Stimulated activated CD8-positive, alpha-beta memory T cell treated with anti-CD3 and anti-CD28 coated beads, Interleukin-7, amount 100 ng/mL, for 24 hours (primary cell): ENCODE results near the gene PIAS3.
A peak's percentile ranks its signal among the peaks of the same experiment; 100 is the strongest.

Experiments
- DNase-seq: peaks from one replicate; pipeline ENCODE4 v3.0.0-alpha.2; 2020; ENCODE audit warnings: low read depth

Gene PIAS3

GRCh38 chr1:145858901-145859490 is at the start of gene PIAS3:
Gene PIAS3, minus strand, starts transcription at chr1:145859081. Its CDS starts 91 bp downstream, at chr1:145858990.
- peak; percentile 73 for DNase-seq

DNA sequence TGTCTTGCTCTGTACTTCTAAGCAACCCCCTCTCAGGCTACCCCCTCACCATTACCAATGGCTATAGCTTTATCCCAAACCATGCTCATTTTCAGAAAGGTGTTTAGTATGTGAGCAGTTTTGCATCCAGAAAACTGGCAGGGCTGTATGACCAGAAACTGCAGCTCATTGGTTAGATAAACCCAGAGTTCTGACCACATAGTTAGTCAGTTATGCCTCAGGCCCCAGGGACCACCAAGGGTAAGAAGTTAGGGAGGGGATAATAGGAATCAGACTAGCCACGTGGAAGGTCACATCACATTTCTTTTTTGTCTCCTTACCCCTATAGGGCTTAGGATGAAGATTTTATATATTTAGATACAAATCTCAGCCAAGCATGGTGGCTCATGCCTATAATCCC is 49.8 kb upstream of the PIAS3 start:
- DNase-seq = no peak

DNA sequence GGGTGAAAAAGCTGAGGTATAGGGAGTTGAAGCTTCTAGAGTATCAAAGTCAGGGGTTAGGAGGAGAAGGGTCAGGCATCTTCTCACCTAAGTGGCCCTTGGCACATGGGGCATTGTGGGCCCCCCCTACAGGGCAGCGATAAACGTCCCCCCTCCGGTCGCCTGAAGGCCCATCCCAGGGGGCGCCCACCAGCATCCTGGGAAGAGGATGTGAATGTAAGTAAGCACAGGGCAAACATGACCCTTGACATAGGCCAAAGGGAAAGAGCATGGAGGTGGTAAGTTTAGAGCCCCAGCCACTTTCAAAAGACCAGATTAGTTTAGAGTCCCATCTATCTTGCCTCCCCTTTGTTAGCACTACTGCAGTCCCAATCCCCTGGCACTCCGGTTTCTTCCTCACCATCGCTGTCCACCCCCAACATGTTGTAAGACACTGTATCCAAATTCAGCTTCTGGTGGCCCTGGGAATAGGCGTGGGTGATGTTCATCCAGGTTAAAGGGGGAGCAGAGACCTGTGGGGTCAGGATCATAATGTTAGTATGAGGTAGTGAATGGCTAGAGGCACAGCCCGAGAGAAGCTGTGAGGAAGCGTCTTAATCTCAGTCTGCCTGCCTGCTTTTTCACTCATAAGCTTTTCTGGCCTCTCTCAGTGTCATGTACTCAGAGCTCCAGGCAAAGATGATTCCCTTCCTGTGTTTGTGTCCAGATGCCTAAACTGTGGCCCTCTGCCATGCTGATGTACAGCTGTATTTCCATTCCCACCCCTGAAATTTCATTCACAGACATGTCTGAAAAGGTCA is 48.3 kb upstream of the PIAS3 start:
- DNase-seq = no peak

- DNase-seq = no peak
These were observed 42.6 kb upstream of the PIAS3 start for GRCh38 chr1:145901312-145902021.

- no peak for DNase-seq
These were observed 39.9 kb upstream of the PIAS3 start for GRCh38 chr1:145898756-145899155.

GRCh38 chr1:145897969-145898368 is 39.1 kb upstream of the PIAS3 start:
- DNase-seq = no peak

DNA sequence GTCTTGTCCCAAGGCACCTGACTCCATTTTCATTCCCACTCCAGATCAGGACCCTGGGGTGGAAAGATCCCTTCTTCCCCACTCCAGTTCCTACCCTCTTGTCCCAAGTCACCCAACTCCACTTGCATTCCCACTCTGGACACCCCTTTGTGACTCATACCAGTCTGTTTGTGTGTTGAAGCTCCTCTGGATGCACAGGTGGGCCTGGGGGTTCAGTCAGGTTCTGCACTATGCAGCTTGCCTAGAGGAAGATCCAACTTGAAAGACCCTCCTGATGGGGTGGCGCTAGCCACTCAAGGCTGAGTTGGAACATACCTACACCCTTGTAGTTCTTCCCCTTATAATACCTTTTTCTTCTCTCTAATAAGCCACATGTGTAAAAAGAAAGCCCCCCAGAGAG is 36.6 kb upstream of the PIAS3 start:
- no peak for DNase-seq

GRCh38 chr1:145893306-145894055 is 34.6 kb upstream of the PIAS3 start:
- no peak for DNase-seq

DNA sequence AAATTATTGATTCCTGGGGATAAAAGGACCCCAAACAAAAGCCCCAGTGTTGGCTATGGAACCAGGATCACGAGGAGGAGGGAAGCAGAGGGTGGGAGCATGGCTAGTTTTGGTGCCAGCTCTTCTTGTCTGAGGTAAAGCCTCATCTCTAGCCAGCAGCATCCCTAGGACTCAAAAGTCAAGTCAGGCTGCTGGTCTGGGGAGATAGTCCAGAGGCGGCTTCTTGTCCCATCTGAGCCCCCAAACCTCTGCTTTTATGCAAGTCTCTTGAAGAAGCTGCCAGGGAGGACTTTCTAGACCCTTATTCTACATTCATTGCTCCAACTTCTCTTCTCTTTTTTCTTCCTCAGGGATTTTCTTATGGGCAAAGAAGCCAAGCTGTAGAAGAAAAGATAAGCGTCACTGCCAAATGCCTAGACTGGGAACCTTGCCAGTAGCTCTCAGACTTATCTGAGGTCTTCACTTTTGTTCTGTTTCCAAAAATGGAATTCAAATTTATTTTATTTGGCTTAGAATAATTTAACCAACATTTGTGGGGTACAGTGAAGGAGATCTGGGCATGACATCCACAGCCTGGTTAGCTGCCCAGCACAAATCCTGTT is 33.7 kb upstream of the PIAS3 start:
- DNase-seq = no peak

DNA sequence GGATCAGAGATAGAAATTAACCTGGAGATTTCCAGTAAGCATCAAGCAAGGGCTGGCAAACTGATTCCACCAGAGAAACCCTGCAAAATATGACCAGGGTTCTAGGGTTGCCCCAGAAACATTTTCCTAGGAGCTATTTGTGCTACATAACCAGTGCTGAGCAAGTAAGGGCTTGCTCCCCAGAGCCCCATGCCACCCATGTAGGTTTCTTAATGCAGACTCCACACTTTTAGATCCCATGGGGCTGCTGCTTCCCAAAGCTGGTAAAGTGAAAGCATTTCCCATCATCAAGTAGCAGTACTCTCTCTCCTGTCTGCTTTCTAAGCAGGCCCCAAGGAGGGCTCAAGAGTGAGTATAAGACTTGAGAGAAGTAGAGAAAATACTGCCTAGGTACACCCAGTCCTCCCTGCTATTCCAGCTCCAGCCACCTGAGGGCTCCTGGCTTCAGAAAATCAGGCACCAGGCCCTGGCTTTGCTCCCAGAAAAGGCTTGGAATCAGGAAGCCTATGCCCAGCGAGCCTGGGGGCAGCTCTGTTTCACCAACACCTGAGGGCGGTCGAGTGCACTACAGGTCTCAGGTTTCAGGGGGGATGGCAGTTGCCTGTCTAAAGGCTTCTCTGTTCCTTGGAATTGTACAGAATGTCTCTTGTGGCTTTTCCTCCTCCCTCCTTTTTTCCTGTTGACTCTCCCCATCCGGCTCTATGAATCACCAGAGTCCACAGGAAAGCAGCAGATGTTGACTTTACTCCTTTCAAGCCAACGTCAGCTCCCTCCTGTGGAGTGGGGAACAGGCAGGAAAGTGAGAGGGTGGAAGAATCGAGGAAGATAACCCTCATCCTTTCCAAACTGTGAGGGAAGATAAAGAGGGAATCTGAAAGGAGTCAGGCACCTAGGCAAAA is 33.0 kb upstream of the PIAS3 start:
- DNase-seq = peak; percentile 31

DNA sequence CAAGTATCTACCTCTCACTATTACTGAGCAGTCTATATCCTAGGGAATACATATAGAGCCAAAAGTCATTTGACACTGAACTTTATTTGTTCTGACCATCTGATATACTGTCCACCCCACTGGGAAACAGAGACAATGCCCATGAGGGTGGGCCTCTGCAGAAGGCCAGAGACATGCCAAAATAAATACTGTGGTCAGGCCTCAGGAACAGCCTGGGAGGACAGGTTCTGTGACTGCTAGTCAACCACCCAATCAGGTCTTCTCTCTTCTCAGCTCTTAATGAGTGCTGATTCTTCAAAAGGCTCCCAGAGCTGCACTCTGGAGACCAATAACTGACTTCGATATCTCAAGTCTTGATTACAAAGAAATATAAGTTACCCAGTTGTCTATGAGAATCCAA is 32.3 kb upstream of the PIAS3 start:
- no peak for DNase-seq

GRCh38 chr1:145889722-145890121 is 30.8 kb upstream of the PIAS3 start:
- no peak for DNase-seq

DNA sequence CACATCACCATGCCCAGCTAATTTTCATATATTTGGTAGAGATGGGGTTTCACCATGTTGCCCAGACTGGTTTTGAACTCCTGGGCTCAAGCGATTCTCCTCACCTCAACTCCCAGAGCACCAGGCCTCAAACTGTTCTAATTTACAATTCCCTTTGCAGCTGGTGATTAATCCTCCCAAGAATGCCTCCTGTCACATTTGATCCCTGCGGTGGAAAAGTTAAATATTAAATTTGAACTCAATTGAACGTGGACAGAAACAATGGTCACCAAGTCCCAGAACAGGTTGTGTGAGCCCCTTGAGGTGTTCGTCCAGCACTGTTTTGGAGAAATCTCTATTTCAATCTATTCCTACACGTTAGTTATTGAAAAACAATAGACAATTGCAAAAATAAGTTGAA is 28.8 kb upstream of the PIAS3 start:
- no peak for DNase-seq

DNA sequence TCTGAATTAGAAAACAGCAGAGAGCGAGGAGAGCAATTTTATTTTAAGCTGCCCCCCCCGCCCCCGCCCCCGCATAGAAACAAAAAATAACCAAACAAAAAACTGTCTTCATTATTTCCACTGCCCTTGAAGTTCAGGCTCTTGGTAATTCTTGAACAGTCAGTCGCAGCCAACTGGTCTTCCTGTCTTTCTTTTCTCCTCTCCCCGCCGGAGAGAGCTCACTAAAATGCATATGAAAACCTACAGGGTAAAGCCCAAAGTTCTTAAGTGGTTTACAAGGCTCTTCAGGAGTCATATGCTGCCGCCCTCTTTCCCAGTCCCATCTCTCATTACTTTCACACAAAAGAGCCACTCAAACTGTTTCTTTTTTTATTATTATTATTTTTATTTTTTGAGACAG is 27.9 kb upstream of the PIAS3 start:
- no peak for DNase-seq

DNA sequence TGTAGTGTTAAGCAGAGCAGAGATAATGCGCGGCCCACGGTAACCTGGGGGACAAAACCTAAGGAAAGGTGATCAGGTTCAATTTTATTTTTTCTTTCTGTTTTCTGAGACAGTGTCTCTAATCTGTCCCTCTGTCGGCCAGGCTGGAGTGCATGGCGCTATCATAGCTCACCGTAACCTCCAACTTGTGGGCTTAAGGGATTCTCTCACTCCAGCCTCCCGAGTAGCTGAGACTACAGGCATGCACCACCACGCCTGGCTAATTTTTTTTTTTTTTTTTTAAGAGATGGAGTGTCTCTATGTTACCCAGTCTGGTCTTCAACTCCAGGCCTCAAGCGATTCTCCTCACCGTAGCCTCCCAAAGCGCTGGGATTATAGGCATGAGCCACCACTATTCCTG is 27.5 kb upstream of the PIAS3 start:
- no peak for DNase-seq

DNA sequence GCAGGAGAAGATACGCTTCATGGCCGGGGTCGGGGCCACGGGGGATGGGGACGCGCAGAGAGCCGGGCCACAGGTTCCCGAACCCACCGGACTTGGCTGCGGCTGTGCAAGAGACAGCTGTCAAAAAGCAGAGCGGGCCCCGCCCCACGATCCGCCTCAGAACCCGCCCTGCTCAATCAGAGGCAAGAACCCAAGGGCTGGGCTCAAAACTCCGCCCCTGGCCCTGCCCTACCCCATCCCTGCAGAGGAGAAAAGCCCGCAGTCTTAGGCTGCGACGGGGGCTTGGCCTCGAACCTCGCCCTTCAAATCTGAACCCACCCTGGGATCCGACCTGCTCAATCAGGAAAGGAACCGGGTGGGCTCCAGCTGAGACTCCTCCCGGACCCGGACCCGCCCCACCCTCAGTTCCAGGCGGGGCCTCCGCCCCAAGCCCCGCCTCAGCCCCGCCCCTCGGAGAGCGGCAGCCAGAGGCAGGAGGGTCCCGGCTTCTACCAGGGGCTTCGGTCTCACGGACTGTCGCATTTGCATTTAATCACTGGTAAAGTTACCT is 26.9 kb upstream of the PIAS3 start, which contains the start of gene ANKRD35:
TSS of gene ANKRD35 (minus strand) at position 129 of the 550 bp plus-strand sequence. CDS start at position 21, 108 bp downstream.
- DNase-seq = peak; percentile 80

GRCh38 chr1:145884675-145885074 is 25.8 kb upstream of the PIAS3 start:
- DNase-seq = no peak

- DNase-seq = no peak
These were observed 20.9 kb upstream of the PIAS3 start for GRCh38 chr1:145879775-145880174.

DNA sequence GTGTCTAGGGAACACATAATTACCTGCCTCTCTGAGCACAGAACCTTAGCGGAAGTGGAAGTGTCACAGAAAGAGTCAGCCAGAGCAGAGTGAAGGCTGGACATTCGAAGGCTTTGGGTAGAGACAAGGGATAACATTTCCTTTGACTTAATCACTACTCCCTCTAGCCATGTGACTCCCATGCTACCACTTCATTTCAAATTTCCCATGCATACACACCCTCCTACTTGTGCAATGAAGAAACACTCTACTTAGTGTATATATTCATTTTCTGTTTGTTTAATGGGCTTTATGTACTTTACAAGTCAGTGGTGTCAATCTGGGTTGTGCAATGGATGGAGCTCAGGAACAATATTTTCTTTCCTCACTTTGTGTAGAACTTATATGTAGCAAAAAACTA is 19.8 kb upstream of the PIAS3 start:
- no peak for DNase-seq

DNA sequence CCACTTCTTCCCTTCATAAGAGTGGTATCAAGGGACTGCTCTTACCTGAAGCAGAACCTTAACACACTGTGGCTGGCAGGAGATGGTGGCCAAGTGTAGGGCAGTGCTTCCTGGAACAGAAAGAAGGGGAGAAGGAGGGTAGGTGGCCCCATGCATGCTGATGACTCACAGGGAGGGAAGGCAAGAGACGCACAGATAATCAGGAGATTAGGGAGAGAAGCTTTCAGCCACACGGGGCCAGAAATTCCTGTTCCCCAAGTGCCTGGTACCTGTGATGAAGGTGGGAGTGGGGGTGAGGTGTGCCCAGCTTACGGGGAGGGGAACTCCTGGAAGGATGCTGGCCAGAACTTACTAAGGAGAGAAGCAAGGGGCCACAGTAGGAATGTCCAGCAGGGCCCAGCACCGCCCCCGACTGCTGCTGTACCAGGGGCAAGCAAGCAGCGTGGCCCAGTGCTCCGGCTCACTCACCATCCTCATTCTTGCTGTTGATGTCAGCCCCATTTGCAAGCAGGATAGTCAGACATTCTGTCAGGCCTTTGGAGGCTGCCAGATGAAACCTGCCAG is 19.1 kb upstream of the PIAS3 start:
- no peak for DNase-seq
